ENCODE results near the gene ZFP64.

GRCh38 chr20:52102126-52102525, 89.5 kb downstream of the ZFP64 start:
- no peak for TF ChIP-seq CTCF (IDR thresholded peaks at IDR 0.05)
- TF ChIP-seq POLR2A (IDR thresholded peaks at IDR 0.05) = no peak
- TF ChIP-seq EP300 (IDR thresholded peaks at IDR 0.05) = no peak
